Amniotic epithelial cell (primary cell): ENCODE results near the gene NPLOC4.

Source experiments
- DNase-seq: peaks from one replicate; pipeline ENCODE4 v3.0.0-alpha.2; 2010; ENCODE audit warnings: low read depth

NPLOC4 gene

DNA sequence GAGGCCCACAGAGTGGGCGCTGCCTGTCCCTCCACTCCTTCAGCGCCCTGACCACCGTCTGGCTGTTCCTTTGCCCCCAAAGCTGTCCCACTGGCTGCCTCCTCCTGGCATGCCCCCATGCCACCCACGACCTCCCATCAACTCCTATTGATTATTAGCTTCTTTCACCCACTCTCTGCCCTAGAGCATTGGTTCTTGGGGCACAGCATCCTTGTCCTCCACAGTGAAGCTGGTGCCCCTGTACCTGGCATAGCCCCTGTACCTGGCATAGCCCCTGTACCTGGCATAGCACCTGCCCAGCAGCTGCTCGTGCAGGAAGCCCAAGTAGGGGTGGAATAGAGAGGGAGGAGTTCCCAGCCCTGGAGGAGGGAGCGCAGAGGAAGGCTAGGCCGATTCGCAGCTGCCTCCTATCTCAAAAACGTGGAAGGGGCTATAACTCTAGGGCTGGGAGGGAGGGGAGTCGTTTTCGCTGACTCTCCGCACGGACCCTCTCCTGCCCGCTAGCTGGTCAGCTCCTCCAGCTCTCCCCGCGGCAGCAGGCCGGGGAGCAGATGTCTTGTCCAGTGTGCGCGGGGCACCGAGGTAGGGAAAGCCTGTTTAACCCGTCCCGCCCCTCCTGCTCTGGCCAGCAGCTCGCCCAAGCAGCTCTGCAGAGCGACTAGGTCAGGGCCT is 118.7 kb downstream of the NPLOC4 start:
- no peak for DNase-seq

DNA sequence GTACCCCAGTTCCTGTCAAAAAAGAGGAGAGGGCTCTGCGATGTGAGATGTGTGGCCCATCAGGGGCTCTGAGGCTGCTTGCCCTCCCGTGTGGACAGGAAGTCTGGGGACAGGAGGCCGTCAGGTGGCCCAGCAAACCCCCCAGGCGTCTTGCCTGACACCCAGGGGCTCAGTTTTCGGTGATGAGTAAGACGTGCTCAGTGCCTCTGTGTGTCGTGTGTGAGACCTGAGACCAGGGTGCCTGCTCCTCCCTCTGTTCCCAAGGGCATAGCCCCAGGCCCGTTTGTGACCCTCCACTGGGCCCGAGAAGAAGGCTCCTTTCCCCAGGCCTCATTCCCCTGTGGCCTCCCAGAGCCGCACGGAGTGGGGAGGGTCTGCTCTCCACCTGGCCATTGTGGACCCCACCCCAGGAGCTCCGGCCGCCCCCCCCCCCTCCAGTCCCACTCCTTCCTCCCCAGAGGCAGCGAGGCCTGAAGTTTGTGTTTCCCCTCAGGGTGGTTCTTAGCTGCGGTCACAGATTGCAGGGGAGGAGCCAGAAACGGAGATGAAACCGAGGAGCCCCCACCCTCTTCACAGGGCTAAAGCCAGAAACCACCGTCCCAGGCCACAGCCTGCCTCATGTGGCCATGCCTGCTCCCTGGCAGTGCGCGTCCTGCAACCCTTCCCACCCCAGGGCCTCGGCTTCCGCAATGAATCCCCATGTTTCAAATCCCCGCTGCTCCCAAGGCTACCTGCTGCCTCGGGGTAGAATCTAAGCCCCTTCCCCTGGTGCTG is 119.4 kb downstream of the NPLOC4 start:
- no peak for DNase-seq

DNA sequence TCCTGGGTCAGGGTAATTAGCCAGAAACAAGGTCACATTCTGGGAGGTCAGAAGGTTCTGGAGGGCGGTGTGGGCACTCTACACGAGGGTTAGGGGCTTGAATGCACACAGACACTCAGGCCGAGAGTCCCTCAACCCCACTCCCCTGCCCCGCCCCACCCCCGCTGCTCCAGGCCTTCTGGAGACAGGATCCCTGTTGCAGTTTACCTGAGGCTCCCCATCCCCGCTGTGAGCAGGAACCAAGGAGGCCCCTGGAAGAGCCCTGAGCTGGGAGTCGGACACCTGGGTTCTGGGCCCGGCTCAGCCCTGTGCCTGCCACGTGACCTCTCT is 119.9 kb downstream of the NPLOC4 start:
- no peak for DNase-seq

GRCh38 chr17:81516439-81516838 is 120.5 kb downstream of the NPLOC4 start:
- no peak for DNase-seq

GRCh38 chr17:81515530-81516041 is 121.3 kb downstream of the NPLOC4 start:
- DNase-seq, result no peak

- peak; percentile 77 for DNase-seq
Measured at GRCh38 chr17:81514739-81515529, 122.0 kb downstream of the NPLOC4 start.

GRCh38 chr17:81514489-81514738 is 122.5 kb downstream of the NPLOC4 start:
- DNase-seq, result no peak

- DNase-seq, result peak; percentile 71
Measured at GRCh38 chr17:81513753-81514488, 123.0 kb downstream of the NPLOC4 start.

DNA sequence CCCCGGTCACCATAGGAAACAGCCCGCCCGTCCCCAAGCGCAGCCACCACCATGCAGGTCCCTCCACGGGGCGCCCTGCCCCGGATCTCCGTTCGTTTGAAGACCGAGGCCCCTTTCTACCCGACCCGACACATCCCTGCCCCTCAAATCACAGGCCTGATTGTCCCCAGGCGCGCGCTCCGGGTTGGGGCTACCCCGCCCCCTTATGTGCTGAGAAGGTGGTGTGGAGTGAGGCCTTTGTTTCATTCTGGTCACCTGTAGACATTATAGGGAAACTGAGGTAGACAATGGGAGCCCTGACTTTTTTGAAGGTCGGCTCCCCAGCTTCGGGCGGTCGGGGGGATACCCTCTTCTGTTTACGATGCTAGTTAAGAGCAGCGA is 123.5 kb downstream of the NPLOC4 start:
- DNase-seq, result no peak

DNA sequence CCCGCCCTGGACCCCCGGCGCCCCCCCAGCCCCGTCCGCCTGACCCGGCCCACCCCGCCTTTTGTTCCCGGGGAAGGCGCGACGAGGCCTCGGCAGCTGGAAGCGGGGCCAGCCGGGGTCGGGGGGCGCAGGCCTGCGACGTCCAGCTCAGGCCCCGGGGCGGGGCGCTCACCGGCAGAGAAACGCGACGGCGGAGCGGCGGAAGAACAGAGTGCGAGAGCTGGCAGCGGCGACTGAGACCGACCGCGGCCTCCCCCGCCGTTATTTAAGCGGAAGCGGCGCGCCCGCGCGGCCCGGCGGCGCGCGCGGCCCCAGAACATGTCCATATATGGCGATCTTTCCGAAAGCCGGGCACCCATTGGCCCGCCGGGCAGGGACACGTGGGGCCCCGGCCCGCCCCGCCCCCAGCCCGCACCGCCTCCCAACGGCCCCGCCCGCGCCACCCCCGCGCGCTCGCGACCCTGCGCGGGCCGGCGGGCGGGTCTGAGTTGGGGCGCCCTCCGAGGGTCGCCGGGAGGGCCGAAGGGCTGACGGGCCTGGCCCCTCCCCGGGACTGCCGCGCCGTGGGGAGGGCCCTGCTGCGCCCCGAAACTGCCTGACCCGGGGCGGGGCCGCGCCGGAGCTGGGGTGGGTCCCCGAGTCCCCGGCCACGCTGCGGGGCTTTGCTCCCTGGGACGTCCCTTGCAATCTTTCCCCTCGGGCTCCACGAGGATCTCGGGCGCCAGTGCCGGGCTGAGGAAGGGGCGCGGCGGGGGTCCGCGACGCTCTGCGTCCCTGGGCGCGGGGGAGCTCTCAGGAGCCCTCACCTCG is 124.1 kb downstream of the NPLOC4 start, which contains the start of gene ACTG1:
ACTG1 (minus strand) TSS at position 238 of the 810 bp plus-strand sequence. CDS start 445 bp downstream, outside the sequence.
- DNase-seq, result peak; percentile 87

GRCh38 chr17:81511804-81512561 is 124.9 kb downstream of the NPLOC4 start:
- no peak for DNase-seq

- no peak for DNase-seq
Measured at GRCh38 chr17:81511554-81511803, 125.4 kb downstream of the NPLOC4 start.

- peak; percentile 19 for DNase-seq
Measured at GRCh38 chr17:81510785-81511553, 125.9 kb downstream of the NPLOC4 start.

GRCh38 chr17:81509972-81510784 is 126.7 kb downstream of the NPLOC4 start:
- peak; percentile 78 for DNase-seq

DNA sequence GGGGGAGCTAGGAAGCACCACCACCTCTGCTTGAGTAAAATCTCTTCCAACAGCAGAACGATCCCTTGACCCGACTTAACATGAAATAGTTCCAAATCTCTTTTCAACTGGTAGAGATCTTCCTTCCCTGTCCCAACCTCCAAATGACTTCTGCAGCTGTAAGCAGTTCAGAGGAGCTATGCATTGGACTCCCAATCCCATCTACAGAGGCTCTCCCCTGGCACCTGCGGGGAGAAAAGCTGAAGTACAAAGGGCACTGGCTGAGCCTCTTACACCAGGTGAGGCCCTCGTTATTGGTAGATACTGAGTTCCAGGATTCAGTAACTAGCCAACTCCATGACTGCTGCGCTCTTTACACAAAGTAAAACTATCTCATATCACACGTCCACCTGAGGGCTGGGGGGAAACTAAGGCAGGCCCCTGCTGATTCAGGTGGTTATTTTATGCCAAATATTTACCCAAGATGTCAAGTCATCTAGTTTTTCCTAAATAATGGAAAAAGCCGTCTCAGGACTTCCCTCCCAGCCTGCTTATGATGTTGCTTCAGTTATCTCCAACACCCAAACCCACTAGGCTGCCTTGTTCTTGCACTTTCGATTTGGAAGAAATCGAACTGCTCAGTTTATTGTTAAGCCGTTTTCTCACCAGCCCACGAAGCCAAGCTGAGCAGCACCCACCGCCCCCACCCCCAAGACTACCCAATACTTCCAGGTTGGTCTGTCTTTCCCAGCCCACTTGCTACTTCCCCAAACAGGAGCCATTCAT is 127.5 kb downstream of the NPLOC4 start:
- peak; percentile 17 for DNase-seq

DNA sequence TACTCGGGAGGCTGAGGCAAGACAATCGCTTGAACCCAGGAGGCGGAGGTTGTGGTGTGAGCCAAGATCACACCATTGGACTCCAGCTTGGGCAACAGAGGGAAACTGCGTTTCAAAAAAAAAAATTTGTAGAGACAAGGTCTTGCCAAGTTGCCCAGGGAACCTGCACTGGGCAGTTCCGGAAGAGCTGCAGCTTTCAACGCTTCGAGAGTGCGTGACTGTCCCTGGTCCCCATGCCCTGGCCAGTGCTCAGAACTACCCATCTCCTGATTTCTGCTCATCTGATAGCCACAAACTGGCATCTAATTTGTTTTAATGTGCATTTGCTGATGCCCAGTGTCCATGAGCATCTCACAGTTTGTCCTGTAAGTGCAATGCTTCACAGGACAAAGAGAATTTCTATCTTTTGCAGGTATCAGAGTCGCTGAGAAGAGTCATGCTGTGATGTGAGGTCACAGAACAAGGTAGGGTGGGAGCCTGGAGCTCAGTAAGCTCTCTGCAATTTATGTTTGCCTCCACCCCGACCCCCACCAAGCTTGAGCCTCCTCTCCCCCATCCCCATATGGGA is 128.2 kb downstream of the NPLOC4 start:
- DNase-seq, result peak; percentile 40
